OCI-LY7 (cell line): ENCODE measurements around the gene ADAT1.

Source experiments
- CTCF ChIP-seq: fragments of 200-600 bp; sonication (generic); conservative IDR thresholded peaks from 2 replicates; pipeline ENCODE4 v1.5.1; 2014; ENCODE audit warnings: mild to moderate bottlenecking, antibody characterized with exemption, low read length, moderate library complexity, mixed read lengths
- EZH2phosphoT487 ChIP-seq: fragments of 200-600 bp; sonication (generic); IDR thresholded peaks from 2 replicates; pipeline ENCODE4 v1.6.1; 2018; ENCODE audit warnings: low read depth, borderline replicate concordance, mild to moderate bottlenecking, mixed run types, antibody characterized with exemption, low read length, moderate library complexity, mixed read lengths

DNA sequence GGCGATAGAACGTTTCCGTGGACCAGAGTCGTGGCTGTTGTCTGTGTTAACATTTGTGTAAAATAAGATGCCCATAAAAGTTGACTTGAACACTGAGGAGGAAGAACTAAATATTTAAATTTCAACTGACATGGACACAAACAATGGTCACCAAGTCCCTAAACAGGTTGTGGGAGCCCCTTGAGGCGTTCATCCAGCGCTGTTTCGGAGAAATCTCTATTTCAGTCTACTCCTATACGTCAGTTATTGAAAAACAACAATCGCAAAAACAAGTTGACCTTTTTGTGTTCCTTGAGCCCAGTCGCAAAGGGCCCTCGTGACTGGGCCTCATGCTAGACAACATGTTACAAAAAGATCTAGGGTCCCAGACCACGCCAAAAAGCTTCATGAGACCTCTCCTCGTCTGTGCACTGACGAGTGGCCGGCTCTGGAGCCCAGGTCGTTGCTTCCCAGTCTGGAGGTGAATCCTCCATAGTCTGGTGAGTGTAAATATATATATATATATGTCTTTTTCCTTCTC is 66.6 kb downstream of the ADAT1 start:
- no peak for TF ChIP-seq CTCF
- no peak for TF ChIP-seq EZH2phosphoT487
